Adrenal gland (tissue), 12 donors: ENCODE data around the gene BSN. TPM values are rescaled to one million over a fixed set of nuclear protein-coding genes. Genes with fewer than 3 reads are reported as not detected.

Experiments used
- DNase-seq, 7 donors: peaks; one replicate each; pipeline ENCODE4 v3.0.0-alpha.2; 2019 to 2020
- H3K27ac ChIP-seq, 5 donors: fragments of 200-600 bp; sonication (generic) in 4 of 5; 1 replicate in 3 of 5; 2 replicates in 2 of 5; pipeline versions ENCODE4 v1.5.1 to v1.8.0; 2016 to 2020; ENCODE audit warnings: mild to moderate bottlenecking in 1 of 5
- H3K27me3 ChIP-seq: fragments of 200-600 bp; 2 replicates; pipeline ENCODE4 v1.8.0; 2021
- H3K36me3 ChIP-seq, 2 donors: fragments of 200-600 bp; replicated peaks in 1 of 2; 1 replicate in 1 of 2; 2 replicates in 1 of 2; pipeline versions ENCODE4 v1.5.1 to v1.8.0; 2018 to 2022
- H3K4me1 ChIP-seq, 2 donors: fragments of 200-600 bp; replicated peaks in 1 of 2; 1 replicate in 1 of 2; 2 replicates in 1 of 2; pipeline versions ENCODE4 v1.5.1 to v1.8.0; 2018 to 2021
- H3K4me3 ChIP-seq, 4 donors: fragments of 200-600 bp; sonication (generic) in 3 of 4; one replicate each; pipeline ENCODE4 v1.5.1; 2016 to 2018
- H3K9me3 ChIP-seq, 3 donors: fragments of 200-600 bp; sonication (generic) in 1 of 3; replicated peaks in 1 of 3; 1 replicate in 2 of 3; 2 replicates in 1 of 3; pipeline versions ENCODE4 v1.5.1 to v1.8.0; 2016 to 2021
- POLR2A ChIP-seq, 2 donors: fragments of 450-650 bp; IDR thresholded peaks; one replicate each; pipeline ENCODE4 v1.6.1; 2017; ENCODE audit warnings: antibody characterized with exemption in 2 of 2, mild to moderate bottlenecking in 2 of 2, moderate library complexity in 1 of 2
- WGBS, 4 donors: extraction: QIAGEN DNeasy Blood & Tissue Kit in 2 of 4; methylation state at CpG; one replicate each; pipeline versions ENCODE4 v1.1.5 to v1.1.7; 2013 to 2017; 5-methylcytosine and 5-hydroxymethylcytosine counted together
- intact Hi-C, 2 donors: fragments of 100-400 bp; cut with DNase I; formaldehyde crosslinking; loops; one replicate each; pipeline versions ENCODE4 v1.14.1 to v1.15.0; 2022 to 2023
- polyA plus RNA-seq, 3 donors: library from polyadenylated mRNA; stranded (reverse); fragments of 200-250 nt in 2 of 3; fragments of 350-450 nt in 1 of 3; fragmentation: Illumina TruSeq in 1 of 3; extraction: RNeasy Lipid Tissue Mini Kit (QIAGEN cat#74804) in 1 of 3; gene quantifications; one replicate each; pipeline ENCODE4 v1.2.3, GENCODE V29; 2013 to 2014
- total RNA-seq, 9 donors: library from RNA; depleted of rRNA in 4 of 9; stranded (reverse); fragments of >200 nt in 4 of 9; fragments of 120-200 nt in 1 of 9; fragmentation: NEBNext Ultra II Directional in 1 of 9; extraction: Animal tissue kit (Norgen Biotek cat#: 25700) in 1 of 9; gene quantifications; one replicate each; pipeline versions ENCODE4 v1.1.0 to v1.2.4, GENCODE V29; 2013 to 2023
- TF ChIP-seq, protein P1 (sequence below), 6 experiments: fragments of 450-650 bp in 4 of 6; fragments of 200-600 bp in 2 of 6; sonication (generic) in 1 of 6; IDR thresholded peaks; 1 replicate in 5 of 6; 2 replicates in 1 of 6; pipeline versions ENCODE4 v1.5.1 to v1.8.0; 2016 to 2021; ENCODE audit warnings: antibody characterized with exemption in 6 of 6, mild to moderate bottlenecking in 2 of 6, moderate library complexity in 1 of 6
- donor health status: healthy with polysubstance abuse.
- donor health status: Bipolar disorder and iron deficiency.
- donor health status: DM: yes; HTN: yes; CAD: no.
- donor health status: DM: no; HTN: no; CAD: no.
- donor health status: DM: no; HTN: no; CAD: no.
- donor health status: DM: yes; HTN: yes; CAD: no.

The BSN gene
- total and polyA plus RNA-seq, 12 donors = 0.27 to 4.6 (median 1.5) TPM

DNA sequence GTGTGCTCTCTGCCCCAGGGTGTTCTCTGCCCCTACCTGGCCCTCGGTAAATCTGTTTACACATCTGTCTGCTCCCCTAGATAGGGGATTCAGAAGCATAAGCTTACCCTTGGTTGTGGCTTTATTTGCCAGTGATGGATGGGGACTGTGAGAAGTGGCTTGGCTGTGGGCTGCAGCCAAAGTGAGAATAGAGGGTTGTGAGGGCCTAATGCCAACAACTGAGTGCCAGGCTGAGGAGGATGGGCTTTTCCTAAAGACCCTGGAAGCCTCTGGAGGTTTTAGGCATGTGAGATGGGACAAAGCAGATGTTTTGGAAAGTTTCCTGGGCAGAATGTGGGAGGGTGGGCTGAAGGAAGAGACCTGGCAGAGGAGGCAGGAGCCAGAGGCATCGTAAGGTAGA, 104.4 kb downstream of the BSN start:
- DNase-seq = no peak
- intact Hi-C loops = no loop called here
- Histone ChIP-seq H3K4me1 (peaks cover 0 to 6% of the 10 kb centered on the region in 2 donors), H3K27ac (no peak overlapping the region), H3K36me3 (no peaks in the 10 kb centered on the region), H3K9me3 (no peaks in the 10 kb centered on the region), H3K27me3 (no peaks in the 10 kb centered on the region), H3K4me3 (no peak overlapping the region)
- 73 to 90% (median 80%) methylated on average over 2 of the region's 2 CpGs for WGBS, 4 donors
- TF ChIP-seq, protein P1, sequence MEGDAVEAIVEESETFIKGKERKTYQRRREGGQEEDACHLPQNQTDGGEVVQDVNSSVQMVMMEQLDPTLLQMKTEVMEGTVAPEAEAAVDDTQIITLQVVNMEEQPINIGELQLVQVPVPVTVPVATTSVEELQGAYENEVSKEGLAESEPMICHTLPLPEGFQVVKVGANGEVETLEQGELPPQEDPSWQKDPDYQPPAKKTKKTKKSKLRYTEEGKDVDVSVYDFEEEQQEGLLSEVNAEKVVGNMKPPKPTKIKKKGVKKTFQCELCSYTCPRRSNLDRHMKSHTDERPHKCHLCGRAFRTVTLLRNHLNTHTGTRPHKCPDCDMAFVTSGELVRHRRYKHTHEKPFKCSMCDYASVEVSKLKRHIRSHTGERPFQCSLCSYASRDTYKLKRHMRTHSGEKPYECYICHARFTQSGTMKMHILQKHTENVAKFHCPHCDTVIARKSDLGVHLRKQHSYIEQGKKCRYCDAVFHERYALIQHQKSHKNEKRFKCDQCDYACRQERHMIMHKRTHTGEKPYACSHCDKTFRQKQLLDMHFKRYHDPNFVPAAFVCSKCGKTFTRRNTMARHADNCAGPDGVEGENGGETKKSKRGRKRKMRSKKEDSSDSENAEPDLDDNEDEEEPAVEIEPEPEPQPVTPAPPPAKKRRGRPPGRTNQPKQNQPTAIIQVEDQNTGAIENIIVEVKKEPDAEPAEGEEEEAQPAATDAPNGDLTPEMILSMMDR (IDR thresholded peaks at IDR 0.05) = no peak
- no peak for TF ChIP-seq POLR2A (IDR thresholded peaks at IDR 0.05)

DNA sequence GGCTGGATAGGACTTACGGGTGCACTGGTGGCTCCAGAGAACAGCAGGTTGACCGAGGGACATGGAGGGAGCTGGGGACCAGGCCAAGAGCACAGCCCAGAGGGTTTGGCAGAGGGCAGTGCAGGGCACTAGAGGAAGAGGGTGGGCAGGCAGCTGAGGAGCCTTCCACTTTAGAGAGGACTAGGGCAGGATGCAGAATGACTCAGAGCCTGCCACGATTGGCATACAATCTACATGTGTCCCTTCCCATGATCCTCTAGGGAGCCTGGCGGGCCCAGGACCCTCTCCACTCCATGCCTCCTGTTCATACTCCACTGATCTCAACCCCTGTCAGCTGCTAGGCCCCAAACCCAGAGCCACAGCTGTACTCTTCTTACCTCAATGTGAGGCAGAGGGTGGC, 105.5 kb downstream of the BSN start:
- H3K27ac ChIP-seq = no peak overlapping the region
- H3K4me1 ChIP-seq = peaks cover 0 to 6% of the 10 kb centered on the region in 2 donors
- no peak for DNase-seq
- intact Hi-C loops = no loop called here
- TF ChIP-seq POLR2A (IDR thresholded peaks at IDR 0.05) = no peak
- TF ChIP-seq, protein P1 (IDR thresholded peaks at IDR 0.05) = no peak
- no peak overlapping the region for H3K4me3 ChIP-seq
- H3K36me3 ChIP-seq = no peaks in the 10 kb centered on the region
- H3K9me3 ChIP-seq = no peaks in the 10 kb centered on the region
- 60 to 86% (median 82%) methylated on average over 4 of the region's 4 CpGs for WGBS, 4 donors
- no peaks in the 10 kb centered on the region for H3K27me3 ChIP-seq

DNA sequence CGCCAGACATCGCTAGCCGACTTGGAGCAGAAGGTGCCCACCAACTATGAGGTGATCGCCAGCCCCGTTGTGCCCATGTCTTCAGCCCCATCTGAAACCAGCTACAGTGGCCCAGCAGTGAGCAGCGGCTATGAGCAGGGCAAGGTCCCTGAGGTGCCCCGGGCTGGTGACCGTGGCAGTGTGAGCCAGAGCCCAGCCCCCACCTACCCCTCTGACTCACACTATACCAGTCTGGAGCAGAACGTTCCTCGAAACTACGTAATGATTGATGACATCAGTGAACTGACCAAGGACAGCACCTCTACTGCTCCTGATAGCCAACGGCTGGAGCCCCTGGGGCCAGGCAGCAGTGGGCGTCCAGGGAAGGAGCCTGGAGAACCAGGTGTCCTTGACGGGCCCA, 107.0 kb downstream of the BSN start:
- DNase-seq = peak; percentile 88 to 97 (median 92)
- intact Hi-C loops = no loop called here
- H3K4me3 ChIP-seq = no peak overlapping the region
- no peaks in the 10 kb centered on the region for H3K9me3 ChIP-seq
- peaks cover 0 to 11% of the 10 kb centered on the region in 2 donors for H3K4me1 ChIP-seq
- 51 to 79% (median 58%) methylated on average over 7 to 14 of the region's 14 CpGs for WGBS, 4 donors
- no peaks in the 10 kb centered on the region for H3K36me3 ChIP-seq
- H3K27ac ChIP-seq = peak overlapping the region in 2 of 5 donors; percentile 56 to 81
- TF ChIP-seq POLR2A (IDR thresholded peaks at IDR 0.05) = no peak
- TF ChIP-seq, protein P1 (IDR thresholded peaks at IDR 0.05) = no peak
- H3K27me3 ChIP-seq = no peaks in the 10 kb centered on the region

DNA sequence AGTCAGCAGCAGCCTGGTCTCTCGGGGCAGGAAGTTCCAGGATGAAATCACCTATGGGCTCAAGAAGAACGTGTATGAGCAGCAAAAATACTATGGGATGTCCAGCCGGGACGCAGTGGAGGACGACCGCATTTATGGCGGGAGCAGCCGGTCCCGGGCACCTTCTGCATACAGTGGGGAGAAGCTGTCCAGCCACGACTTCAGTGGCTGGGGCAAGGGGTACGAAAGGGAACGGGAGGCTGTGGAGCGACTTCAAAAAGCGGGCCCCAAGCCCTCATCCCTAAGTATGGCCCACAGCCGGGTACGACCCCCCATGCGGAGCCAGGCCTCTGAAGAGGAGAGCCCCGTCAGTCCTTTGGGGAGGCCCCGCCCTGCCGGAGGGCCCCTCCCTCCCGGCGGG, 107.7 kb downstream of the BSN start:
- WGBS, 4 donors = 90 to 93% (median 92%) methylated on average over 14 to 22 of the region's 22 CpGs
- DNase-seq = no peak
- intact Hi-C loops = no loop called here

More for the DNA sequence above, 107.7 kb downstream of the BSN start:
- no peaks in the 10 kb centered on the region for H3K27me3 ChIP-seq
- H3K9me3 ChIP-seq = no peaks in the 10 kb centered on the region
- H3K36me3 ChIP-seq = no peaks in the 10 kb centered on the region
- H3K27ac ChIP-seq = peak overlapping the region in 1 of 5 donors; percentile 81
- H3K4me3 ChIP-seq = no peak overlapping the region
- TF ChIP-seq, protein P1 (IDR thresholded peaks at IDR 0.05) = no peak
- no peak for TF ChIP-seq POLR2A (IDR thresholded peaks at IDR 0.05)
- peaks cover 0 to 11% of the 10 kb centered on the region in 2 donors for H3K4me1 ChIP-seq
